Neuronal stem cell (in vitro differentiated cells): ENCODE results near the gene CALCB.
"Not testable (repeated sequence)": the region's sequence is repeated elsewhere in the genome, so short reads cannot be mapped to it uniquely, and the experiment has no call there.

ENCODE experiments used
- DNase-seq: peaks from one replicate; pipeline ENCODE4 v3.0.0-alpha.2; 2013; ENCODE audit warnings: low spot score
- H2AFZ ChIP-seq: one replicate; pipeline ENCODE4 v1.6.1; 2013; ENCODE audit warnings: mild to moderate bottlenecking, low read length, inconsistent platforms
- H2AK5ac ChIP-seq: 2 replicates; pipeline ENCODE4 v1.6.1; 2013; ENCODE audit warnings: low read depth, mild to moderate bottlenecking, inconsistent platforms, low read length, moderate library complexity, mixed read lengths
- H2BK120ac ChIP-seq: 2 replicates; pipeline ENCODE4 v1.6.1; 2013; ENCODE audit warnings: low read depth, mild to moderate bottlenecking, inconsistent platforms, low read length, moderate library complexity, mixed read lengths
- H2BK12ac ChIP-seq: one replicate; pipeline ENCODE4 v1.6.1; 2013; ENCODE audit warnings: low read length, inconsistent platforms
- H2BK15ac ChIP-seq: 2 replicates; pipeline ENCODE4 v1.6.1; 2013; ENCODE audit warnings: mild to moderate bottlenecking, low read length, inconsistent platforms, mixed read lengths
- H2BK5ac ChIP-seq: one replicate; pipeline ENCODE4 v1.6.1; 2013; ENCODE audit warnings: inconsistent platforms, mild to moderate bottlenecking, low read length, moderate library complexity
- H3K14ac ChIP-seq: one replicate; pipeline ENCODE4 v1.6.1; 2013; ENCODE audit warnings: low read length, inconsistent platforms
- H3K18ac ChIP-seq: 2 replicates; pipeline ENCODE4 v1.6.1; 2013; ENCODE audit warnings: low read length, inconsistent platforms
- H3K23ac ChIP-seq: 2 replicates; pipeline ENCODE4 v1.6.1; 2013; ENCODE audit warnings: low read depth, mild to moderate bottlenecking, mixed read lengths, low read length, inconsistent platforms; ENCODE audit not compliant: poor library complexity
- H3K27ac ChIP-seq: replicated peaks from 3 replicates; pipeline ENCODE4 v1.5.1; 2013; ENCODE audit warnings: low read length, inconsistent platforms
- H3K27me3 ChIP-seq, 3 experiments: 2 replicates each; pipeline ENCODE4 v1.6.1; 2013; ENCODE audit warnings: low read length in 3 of 3, mild to moderate bottlenecking in 2 of 3, inconsistent platforms in 1 of 3, low read depth in 1 of 3, mixed read lengths in 1 of 3, moderate library complexity in 1 of 3; ENCODE audit not compliant: control insufficient read depth in 3 of 3, insufficient read depth in 3 of 3
- H3K36me3 ChIP-seq, 2 donors: replicated peaks in 1 of 2; 2 replicates each; pipeline ENCODE4 v1.6.1; 2013; ENCODE audit warnings: low read length in 2 of 2; ENCODE audit not compliant: control insufficient read depth in 2 of 2, insufficient read depth in 2 of 2
- H3K4ac ChIP-seq: 2 replicates; pipeline ENCODE4 v1.6.1; 2013; ENCODE audit warnings: inconsistent platforms, mild to moderate bottlenecking, low read length, moderate library complexity
- H3K4me1 ChIP-seq, 2 donors: 1 replicate in 1 of 2; 2 replicates in 1 of 2; pipeline ENCODE4 v1.6.1; 2013; ENCODE audit warnings: low read length in 2 of 2, low read depth in 1 of 2; ENCODE audit not compliant: control insufficient read depth in 2 of 2, insufficient read depth in 1 of 2
- H3K4me2 ChIP-seq: one replicate; pipeline ENCODE4 v1.6.1; 2013; ENCODE audit warnings: mild to moderate bottlenecking, low read length, inconsistent platforms; ENCODE audit not compliant: insufficient read depth, poor library complexity, severe bottlenecking
- H3K4me3 ChIP-seq, 2 donors: 2 replicates each; pipeline ENCODE4 v1.5.1; 2013; ENCODE audit warnings: low read length in 2 of 2, mild to moderate bottlenecking in 2 of 2, inconsistent platforms in 1 of 2, moderate library complexity in 1 of 2
- H3K79me1 ChIP-seq: one replicate; pipeline ENCODE4 v1.6.1; 2013; ENCODE audit warnings: low read depth, mild to moderate bottlenecking, inconsistent platforms, low read length, moderate library complexity
- H3K9ac ChIP-seq: one replicate; pipeline ENCODE4 v1.6.1; 2013; ENCODE audit warnings: mild to moderate bottlenecking, low read depth, low read length, inconsistent platforms; ENCODE audit not compliant: poor library complexity
- H3K9me3 ChIP-seq, 2 donors: replicated peaks in 1 of 2; 2 replicates each; pipeline versions ENCODE3 to v1.6.1; 2013; ENCODE audit warnings: low read length in 2 of 2, mild to moderate bottlenecking in 2 of 2, inconsistent platforms in 1 of 2, low read depth in 1 of 2, mixed read lengths in 1 of 2, moderate library complexity in 1 of 2; ENCODE audit not compliant: control insufficient read depth in 2 of 2, insufficient read depth in 1 of 2
- H4K8ac ChIP-seq: one replicate; pipeline ENCODE4 v1.6.1; 2013; ENCODE audit warnings: low read depth, mild to moderate bottlenecking, inconsistent platforms, low read length, moderate library complexity
- H4K91ac ChIP-seq: one replicate; pipeline ENCODE4 v1.6.1; 2013; ENCODE audit warnings: low read length, low read depth, mild to moderate bottlenecking, inconsistent platforms; ENCODE audit not compliant: poor library complexity
- WGBS, 2 donors: extraction: QIAGEN DNeasy Blood & Tissue Kit; methylation state at CpG; one replicate each; pipeline ENCODE4 v1.1.7; 2013; ENCODE audit warnings: missing lambda C conversion rate in 2 of 2, mixed read lengths in 1 of 2; ENCODE audit not compliant: insufficient read length in 2 of 2, insufficient replicate concordance in 1 of 2; ENCODE audit errors: extremely low coverage in 2 of 2; 5-methylcytosine and 5-hydroxymethylcytosine counted together

Gene CALCB

DNA sequence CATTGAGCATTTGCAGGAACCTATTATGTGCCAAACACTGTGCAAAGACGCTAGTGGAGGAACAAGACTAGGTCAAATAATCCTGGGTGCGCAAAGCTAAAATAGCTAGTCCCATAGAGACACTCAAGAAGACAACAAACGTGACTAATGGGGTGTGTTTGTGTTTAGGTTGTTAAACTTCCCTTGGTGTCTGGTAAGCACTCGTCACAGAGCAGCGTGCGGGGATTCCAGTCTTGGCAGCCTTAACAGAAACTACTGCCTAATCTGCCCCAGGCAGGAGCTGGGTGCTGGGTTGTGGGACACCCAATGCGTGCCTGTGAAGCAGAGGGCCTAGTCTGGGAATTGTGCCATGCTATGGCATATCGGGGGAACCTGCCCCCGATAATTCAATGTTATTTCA is 10.8 kb upstream of the CALCB start:
- Histone ChIP-seq H3K9me3 (no peaks in the 10 kb centered on the region), H3K18ac (no peak overlapping the region), H3K27ac (no peak overlapping the region), H3K36me3 (no peaks in the 10 kb centered on the region), H3K9ac (no peak overlapping the region), H2AFZ (peak overlapping the region; percentile 38), H3K79me1 (no peaks in the 10 kb centered on the region), H4K91ac (no peak overlapping the region), H3K4me1 (no peaks in the 10 kb centered on the region), H2BK15ac (no peak overlapping the region), H2BK5ac (no peak overlapping the region), H2AK5ac (no peak overlapping the region), H3K4me2 (no peak overlapping the region), H3K14ac (no peak overlapping the region), H2BK120ac (no peak overlapping the region), H2BK12ac (no peak overlapping the region), H4K8ac (no peak overlapping the region), H3K4ac (no peak overlapping the region), H3K4me3 (no peak overlapping the region), H3K23ac (no peak overlapping the region), H3K27me3 (no peaks in the 10 kb centered on the region)
- WGBS, 2 donors = no CpG with 5 or more reads among the region's 9 CpGs
- no peak for DNase-seq

DNA sequence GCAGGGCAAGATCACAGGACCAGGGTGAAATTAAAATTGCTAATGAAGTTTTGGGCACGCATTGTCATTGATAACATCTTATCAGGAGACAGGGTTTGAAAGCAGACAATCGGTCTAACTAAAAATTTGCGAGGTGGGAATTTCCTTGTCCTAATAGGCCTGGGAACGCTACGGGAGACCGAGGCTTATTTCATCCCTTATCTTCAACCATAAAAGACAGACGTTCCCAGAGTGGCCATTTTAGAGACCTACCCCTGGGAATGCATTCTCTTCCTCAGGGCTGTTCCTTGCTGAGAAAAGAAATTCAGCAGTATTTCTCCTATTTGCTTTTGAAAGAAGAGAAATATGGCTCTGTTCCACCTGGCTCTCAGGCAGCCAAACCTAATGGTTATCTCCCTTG is 3.6 kb upstream of the CALCB start:
- DNase-seq, H2BK12ac ChIP-seq, H3K4me1 ChIP-seq, H3K23ac ChIP-seq, H4K91ac ChIP-seq, H2AFZ ChIP-seq, H2BK5ac ChIP-seq, H3K36me3 ChIP-seq, H2AK5ac ChIP-seq, H4K8ac ChIP-seq, H2BK120ac ChIP-seq, H3K9ac ChIP-seq, H3K14ac ChIP-seq, H3K18ac ChIP-seq, H2BK15ac ChIP-seq, H3K79me1 ChIP-seq, H3K4me3 ChIP-seq, H3K27ac ChIP-seq, H3K9me3 ChIP-seq, H3K4me2 ChIP-seq, H3K4ac ChIP-seq: not testable (repeated sequence)
- no CpG with 5 or more reads among the region's 7 CpGs for WGBS, 2 donors
- peaks cover 0 to 11% (median 0%) of the 10 kb centered on the region in 3 experiments for H3K27me3 ChIP-seq

DNA sequence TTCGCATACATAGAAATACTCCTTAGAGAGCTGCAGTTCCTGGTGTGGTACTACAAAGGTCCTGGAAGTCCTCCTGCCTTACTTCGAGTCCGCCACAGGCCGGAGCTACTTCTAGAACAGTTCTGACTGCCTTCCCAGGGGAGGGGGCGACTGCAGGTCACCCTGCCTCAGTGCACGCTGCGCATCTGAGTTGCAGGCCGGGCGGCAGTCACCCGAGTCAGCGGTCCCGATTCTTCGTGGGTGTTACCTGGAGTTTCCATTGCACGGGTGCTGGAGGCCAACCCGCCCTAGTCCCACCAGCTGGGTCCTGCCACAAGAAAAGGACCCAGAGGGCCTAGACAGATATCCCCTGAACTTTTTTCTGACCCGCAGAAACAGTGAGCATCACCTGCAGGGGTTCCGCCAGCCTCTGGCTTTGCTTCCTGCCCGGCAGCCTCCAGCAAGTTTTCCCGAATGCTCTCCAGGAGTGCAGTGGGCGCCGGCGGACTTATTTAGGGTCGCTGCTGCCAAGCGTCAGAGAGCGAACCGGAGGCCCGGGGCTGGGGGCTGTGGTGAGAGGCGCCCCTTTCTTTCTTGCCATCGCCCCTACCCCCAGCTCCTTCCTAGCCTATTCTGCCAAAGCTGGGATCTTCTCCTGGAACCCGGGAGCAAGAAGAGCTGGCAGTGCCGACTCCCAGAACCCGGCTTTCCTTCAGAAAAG is 1.7 kb upstream of the CALCB start:
- H2BK120ac ChIP-seq = no peak overlapping the region
- no peak overlapping the region for H2BK5ac ChIP-seq
- no CpG with 5 or more reads among the region's 32 CpGs for WGBS, 2 donors
- H3K14ac ChIP-seq = no peak overlapping the region
- H2AFZ ChIP-seq = no peak overlapping the region
- H3K9ac ChIP-seq = no peak overlapping the region
- no peak for DNase-seq
- H3K4me1 ChIP-seq = peaks cover 0 to 2% of the 10 kb centered on the region in 2 donors
- no peak overlapping the region for H2AK5ac ChIP-seq
- H3K18ac ChIP-seq = no peak overlapping the region
- no peaks in the 10 kb centered on the region for H3K36me3 ChIP-seq
- peaks cover 0 to 11% (median 0%) of the 10 kb centered on the region in 3 experiments for H3K27me3 ChIP-seq
- H3K4me3 ChIP-seq = no peak overlapping the region
- no peak overlapping the region for H2BK15ac ChIP-seq
- H3K4me2 ChIP-seq = no peak overlapping the region
- no peak overlapping the region for H2BK12ac ChIP-seq
- no peak overlapping the region for H3K27ac ChIP-seq
- no peak overlapping the region for H3K23ac ChIP-seq
- no peak overlapping the region for H4K8ac ChIP-seq
- H3K79me1 ChIP-seq = no peaks in the 10 kb centered on the region
- H3K9me3 ChIP-seq = peaks cover 0 to 3% of the 10 kb centered on the region in 2 donors
- H4K91ac ChIP-seq = no peak overlapping the region
- H3K4ac ChIP-seq = peak overlapping the region; percentile 18

DNA sequence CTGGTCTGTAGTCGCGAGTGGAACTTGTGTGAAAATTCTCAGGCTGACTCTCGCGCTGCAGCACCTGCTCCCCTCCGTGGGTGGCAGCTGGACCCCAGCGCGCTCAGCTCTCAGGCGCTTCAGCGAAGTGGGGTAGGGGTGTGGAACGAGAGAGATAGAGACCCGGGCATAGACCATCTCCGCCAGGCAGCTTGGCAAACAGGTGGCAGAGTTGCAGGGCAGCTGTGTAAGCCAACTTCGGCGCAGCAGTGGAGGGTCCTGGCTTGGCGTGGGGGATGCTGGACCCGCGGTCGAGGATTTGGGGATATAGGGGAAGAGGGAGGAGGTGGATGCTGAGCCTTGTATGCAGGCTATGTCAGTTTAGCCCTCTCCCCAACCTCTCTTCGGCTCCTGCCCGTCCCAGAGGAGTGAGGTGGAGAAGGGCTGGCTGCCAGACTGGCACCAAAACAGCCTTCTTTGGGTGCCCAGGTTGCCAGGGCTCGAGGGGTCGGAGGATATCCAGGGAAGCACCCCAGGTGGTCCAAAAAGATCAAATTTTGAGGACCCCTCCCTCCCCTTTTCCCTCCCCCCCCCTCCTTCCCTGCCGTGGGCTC is 746 bp upstream of the CALCB start:
- H2BK5ac ChIP-seq = no peak overlapping the region
- peak overlapping the region; percentile 78 for H3K23ac ChIP-seq
- no peak overlapping the region for H3K14ac ChIP-seq
- H3K27ac ChIP-seq = no peak overlapping the region
- peaks cover 0 to 11% (median 0%) of the 10 kb centered on the region in 3 experiments for H3K27me3 ChIP-seq
- peaks cover 0 to 2% of the 10 kb centered on the region in 2 donors for H3K4me1 ChIP-seq
- peaks cover 0 to 3% of the 10 kb centered on the region in 2 donors for H3K9me3 ChIP-seq
- no peak overlapping the region for H4K91ac ChIP-seq
- H3K4me2 ChIP-seq = no peak overlapping the region
- no peak overlapping the region for H3K4me3 ChIP-seq
- H3K4ac ChIP-seq = no peak overlapping the region
- H3K36me3 ChIP-seq = no peaks in the 10 kb centered on the region
- H2AFZ ChIP-seq = no peak overlapping the region
- no peak overlapping the region for H3K9ac ChIP-seq
- no peak overlapping the region for H2BK120ac ChIP-seq
- peak overlapping the region; percentile 27 for H2AK5ac ChIP-seq
- no peak overlapping the region for H2BK12ac ChIP-seq
- H3K18ac ChIP-seq = no peak overlapping the region
- no CpG with 5 or more reads among the region's 23 CpGs for WGBS, 2 donors
- no peak for DNase-seq
- H3K79me1 ChIP-seq = no peaks in the 10 kb centered on the region
- no peak overlapping the region for H4K8ac ChIP-seq
- no peak overlapping the region for H2BK15ac ChIP-seq
